ENCODE results near the gene DHODH. TPM values are rescaled to one million over a fixed set of nuclear protein-coding genes. Genes with fewer than 3 reads are reported as not detected.

Gene DHODH
- total and polyA plus RNA-seq, 10 of the 15 experiments (the other 5 are each of a cell fraction or from before 2014, with no cell fraction given), result 3.4 to 23.3 (median 13.2) TPM

DNA sequence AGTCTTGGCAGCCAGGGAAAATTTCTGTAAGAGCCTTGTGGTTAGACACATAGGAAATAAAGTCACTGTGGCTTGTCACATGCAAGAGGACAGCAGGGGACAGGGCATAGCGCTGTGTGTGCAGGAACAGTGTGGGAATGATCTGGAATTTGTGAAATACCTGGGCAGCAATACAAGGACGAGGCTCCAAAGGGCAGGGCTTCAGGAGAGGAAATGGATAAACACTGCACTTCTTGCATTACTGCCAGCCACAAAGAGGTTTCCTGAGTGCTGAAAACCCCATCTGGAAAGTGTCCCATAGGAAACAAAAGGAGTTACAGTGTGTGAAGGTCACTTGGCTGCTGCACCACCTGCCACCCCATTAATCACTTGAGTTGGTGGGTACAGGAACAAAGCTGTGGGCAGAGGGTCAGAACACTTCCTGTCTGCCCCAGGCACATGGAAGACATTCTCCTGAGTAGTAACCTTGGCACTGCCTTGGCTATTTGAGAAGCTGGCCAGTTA, 33.7 kb downstream of the DHODH start:
- in situ Hi-C loops (cut with MboI) (no loop called here), intact Hi-C loops (cut with micrococcal nuclease; ENCODE audit: unreplicated experiment) (no loop called here)
- no peak overlapping the region for H3K4me2 ChIP-seq (ENCODE audit: control insufficient read depth, insufficient read depth)
- no peaks in the 10 kb centered on the region for H4K20me1 ChIP-seq (ENCODE audit: control insufficient read depth, insufficient read depth)
- H2AFZ ChIP-seq (ENCODE audit: control insufficient read depth, low read depth, low read length), result no peak overlapping the region
- no peak overlapping the region for H3K27ac ChIP-seq (ENCODE audit: control insufficient read depth, insufficient read depth)
- H3K4me3 ChIP-seq, result no peak overlapping the region
- DNase-seq (ENCODE audit: low read depth, low spot score), result no peak
- no peaks in the 10 kb centered on the region for H3K27me3 ChIP-seq (replicated peaks in 1 of 2; ENCODE audit: control insufficient read depth in 2 of 2, insufficient read depth in 2 of 2, low read length in 1 of 2)
- ATAC-seq, result no peak
- H3K9ac ChIP-seq (ENCODE audit: control insufficient read depth, insufficient read depth, low read length), result no peak overlapping the region
- ChIA-PET POLR2A (no interaction called here), RAD21 (ENCODE audit: unreplicated experiment) (no interaction called here), CTCF (no interaction called here), SMC1A (ENCODE audit: uncharacterized antibody, unreplicated experiment) (no interaction called here)
- no peaks in the 10 kb centered on the region for H3K36me3 ChIP-seq (ENCODE audit: control insufficient read depth in 2 of 2, insufficient read depth in 2 of 2, low read length in 1 of 2)
- H3K9me3 ChIP-seq (replicated peaks; ENCODE audit: control insufficient read depth, insufficient read depth, low read length), result no peaks in the 10 kb centered on the region
- TF ChIP-seq EP300 (IDR thresholded peaks at IDR 0.05; ENCODE audit: borderline replicate concordance in 1 of 2, control insufficient read depth in 1 of 2, low read depth in 2 of 2, low read length in 2 of 2), result no peak
- TF ChIP-seq NBN (IDR thresholded peaks at IDR 0.05), result no peak
- TF ChIP-seq ZNF384 (IDR thresholded peaks at IDR 0.05; ENCODE audit: borderline replicate concordance, low read depth, low read length), result no peak
- TF ChIP-seq GATAD2B (conservative IDR thresholded peaks at IDR 0.05; ENCODE audit: low read depth), result no peak
- TF ChIP-seq TCF3 (IDR thresholded peaks at IDR 0.05; ENCODE audit: borderline replicate concordance, insufficient read depth, low read depth, low read length), result no peak
- TF ChIP-seq SP1 (IDR thresholded peaks at IDR 0.05; ENCODE audit: low read depth, low read length), result no peak
- TF ChIP-seq CBFB (IDR thresholded peaks at IDR 0.05; ENCODE audit: low read depth), result no peak
- TF ChIP-seq, protein P1, sequence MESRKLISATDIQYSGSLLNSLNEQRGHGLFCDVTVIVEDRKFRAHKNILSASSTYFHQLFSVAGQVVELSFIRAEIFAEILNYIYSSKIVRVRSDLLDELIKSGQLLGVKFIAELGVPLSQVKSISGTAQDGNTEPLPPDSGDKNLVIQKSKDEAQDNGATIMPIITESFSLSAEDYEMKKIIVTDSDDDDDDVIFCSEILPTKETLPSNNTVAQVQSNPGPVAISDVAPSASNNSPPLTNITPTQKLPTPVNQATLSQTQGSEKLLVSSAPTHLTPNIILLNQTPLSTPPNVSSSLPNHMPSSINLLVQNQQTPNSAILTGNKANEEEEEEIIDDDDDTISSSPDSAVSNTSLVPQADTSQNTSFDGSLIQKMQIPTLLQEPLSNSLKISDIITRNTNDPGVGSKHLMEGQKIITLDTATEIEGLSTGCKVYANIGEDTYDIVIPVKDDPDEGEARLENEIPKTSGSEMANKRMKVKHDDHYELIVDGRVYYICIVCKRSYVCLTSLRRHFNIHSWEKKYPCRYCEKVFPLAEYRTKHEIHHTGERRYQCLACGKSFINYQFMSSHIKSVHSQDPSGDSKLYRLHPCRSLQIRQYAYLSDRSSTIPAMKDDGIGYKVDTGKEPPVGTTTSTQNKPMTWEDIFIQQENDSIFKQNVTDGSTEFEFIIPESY (IDR thresholded peaks at IDR 0.05), result no peak
- TF ChIP-seq ZNF207 (IDR thresholded peaks at IDR 0.05; ENCODE audit: borderline replicate concordance), result no peak
- TF ChIP-seq TCF12 (IDR thresholded peaks at IDR 0.05; ENCODE audit: low read depth, low read length), result no peak
- TF ChIP-seq CEBPB (IDR thresholded peaks at IDR 0.05; ENCODE audit: borderline replicate concordance in 1 of 2, low read depth in 2 of 2, low read length in 2 of 2), result no peak
- TF ChIP-seq RCOR1 (conservative IDR thresholded peaks at IDR 0.05; ENCODE audit: low read depth, low read length), result no peak
- TF ChIP-seq RAD51 (IDR thresholded peaks at IDR 0.05), result no peak
- WGBS (ENCODE audit: insufficient coverage, insufficient replicate concordance, low lambda C conversion rate, missing lambda C conversion rate), result 47% methylated on average over 2 of the region's 2 CpGs
- no peaks in the 10 kb centered on the region for H3K79me2 ChIP-seq (ENCODE audit: control insufficient read depth, insufficient read depth, low read length)
- no peak for FAIRE-seq
- H3K4me1 ChIP-seq (ENCODE audit: control insufficient read depth, insufficient read depth, low read length), result no peaks in the 10 kb centered on the region
- BruUV-seq (replicated peaks), result no TSS peak

Measured in GM12878 (cell line).